Measurements from ENCODE around the gene GPR137C.

GPR137C gene

DNA sequence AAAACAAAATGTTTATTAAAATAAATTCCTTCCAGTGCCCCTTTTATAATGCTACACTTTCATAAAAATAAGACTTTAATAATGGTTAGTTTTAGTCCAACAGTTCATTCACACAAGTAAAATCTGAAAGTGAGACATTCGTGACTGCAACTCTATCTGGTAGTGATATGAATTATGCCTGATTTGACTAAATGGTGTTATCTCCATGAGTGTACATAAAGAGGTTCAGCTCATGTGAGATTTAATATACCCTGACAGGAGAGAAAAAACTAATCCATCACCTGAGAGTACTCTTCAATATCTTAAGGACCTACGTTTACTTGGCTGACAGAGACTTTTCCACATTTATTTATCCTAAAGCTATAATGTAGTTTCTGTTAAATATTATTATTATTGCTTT is 108.7 kb downstream of the GPR137C start:
- H3K36me3 ChIP-seq (ENCODE audit: insufficient read depth, low read length): peaks cover 50% of the 10 kb centered on the region
- TF ChIP-seq, protein P1, sequence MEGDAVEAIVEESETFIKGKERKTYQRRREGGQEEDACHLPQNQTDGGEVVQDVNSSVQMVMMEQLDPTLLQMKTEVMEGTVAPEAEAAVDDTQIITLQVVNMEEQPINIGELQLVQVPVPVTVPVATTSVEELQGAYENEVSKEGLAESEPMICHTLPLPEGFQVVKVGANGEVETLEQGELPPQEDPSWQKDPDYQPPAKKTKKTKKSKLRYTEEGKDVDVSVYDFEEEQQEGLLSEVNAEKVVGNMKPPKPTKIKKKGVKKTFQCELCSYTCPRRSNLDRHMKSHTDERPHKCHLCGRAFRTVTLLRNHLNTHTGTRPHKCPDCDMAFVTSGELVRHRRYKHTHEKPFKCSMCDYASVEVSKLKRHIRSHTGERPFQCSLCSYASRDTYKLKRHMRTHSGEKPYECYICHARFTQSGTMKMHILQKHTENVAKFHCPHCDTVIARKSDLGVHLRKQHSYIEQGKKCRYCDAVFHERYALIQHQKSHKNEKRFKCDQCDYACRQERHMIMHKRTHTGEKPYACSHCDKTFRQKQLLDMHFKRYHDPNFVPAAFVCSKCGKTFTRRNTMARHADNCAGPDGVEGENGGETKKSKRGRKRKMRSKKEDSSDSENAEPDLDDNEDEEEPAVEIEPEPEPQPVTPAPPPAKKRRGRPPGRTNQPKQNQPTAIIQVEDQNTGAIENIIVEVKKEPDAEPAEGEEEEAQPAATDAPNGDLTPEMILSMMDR (IDR thresholded peaks at IDR 0.05; ENCODE audit: borderline replicate concordance, extremely low read depth, low read length, poor library complexity, severe bottlenecking): no peak
- TF ChIP-seq EZH2 (IDR thresholded peaks at IDR 0.05; ENCODE audit: borderline replicate concordance, low read depth, low read length, severe bottlenecking): no peak
- H4K20me1 ChIP-seq (ENCODE audit: insufficient read depth, low read length): no peaks in the 10 kb centered on the region
- H3K4me2 ChIP-seq (ENCODE audit: insufficient read depth, low read length): no peak overlapping the region
- H3K9ac ChIP-seq (ENCODE audit: low read depth, low read length): no peak overlapping the region
- no peak overlapping the region for H2AFZ ChIP-seq (ENCODE audit: low read depth, low read length)
- H3K27ac ChIP-seq (ENCODE audit: low read length): no peak overlapping the region
- no peaks in the 10 kb centered on the region for H3K27me3 ChIP-seq (ENCODE audit: insufficient read depth, low read length, poor library complexity)
- H3K79me2 ChIP-seq (ENCODE audit: insufficient read depth, low read length): no peaks in the 10 kb centered on the region
- no peaks in the 10 kb centered on the region for H3K9me3 ChIP-seq (ENCODE audit: insufficient read depth, low read length, severe bottlenecking)
- DNase-seq: no peak
- ATAC-seq (ENCODE audit: insufficient read depth, low read depth): no peak
- no peaks in the 10 kb centered on the region for H3K4me1 ChIP-seq (ENCODE audit: insufficient read depth, low read length)
- H3K4me3 ChIP-seq (ENCODE audit: low read depth in 1 of 2, low read length in 2 of 2): no peak overlapping the region

DNA sequence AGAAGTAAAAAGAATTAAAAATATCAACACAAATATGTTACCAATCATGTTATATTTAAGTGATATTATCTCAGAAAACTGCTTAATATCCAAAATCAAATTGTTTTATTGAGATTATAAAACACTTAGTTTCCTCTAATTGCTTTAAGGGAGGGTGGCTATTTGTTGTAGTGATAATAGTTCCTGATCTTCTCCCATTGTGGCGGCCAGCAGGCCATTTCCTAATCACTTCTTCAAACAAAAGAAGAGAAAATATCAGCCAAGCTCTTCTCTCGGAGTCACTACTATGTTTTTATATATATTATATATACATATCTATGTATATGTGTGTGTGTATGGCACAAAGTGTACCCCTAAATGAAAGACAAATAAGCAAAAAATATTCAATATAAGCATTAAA is 111.2 kb downstream of the GPR137C start:
- Histone ChIP-seq H3K27me3 (ENCODE audit: insufficient read depth, low read length, poor library complexity) (no peaks in the 10 kb centered on the region), H3K4me2 (ENCODE audit: insufficient read depth, low read length) (no peak overlapping the region), H3K4me1 (ENCODE audit: insufficient read depth, low read length) (no peaks in the 10 kb centered on the region), H2AFZ (ENCODE audit: low read depth, low read length) (no peak overlapping the region), H3K79me2 (ENCODE audit: insufficient read depth, low read length) (no peaks in the 10 kb centered on the region), H3K27ac (ENCODE audit: low read length) (no peak overlapping the region), H3K9me3 (ENCODE audit: insufficient read depth, low read length, severe bottlenecking) (no peaks in the 10 kb centered on the region), H3K9ac (ENCODE audit: low read depth, low read length) (no peak overlapping the region), H4K20me1 (ENCODE audit: insufficient read depth, low read length) (no peaks in the 10 kb centered on the region), H3K36me3 (ENCODE audit: insufficient read depth, low read length) (peaks cover 45% of the 10 kb centered on the region), H3K4me3 (ENCODE audit: low read depth in 1 of 2, low read length in 2 of 2) (no peak overlapping the region)
- ATAC-seq (ENCODE audit: insufficient read depth, low read depth) (no peak), DNase-seq (no peak)
- TF ChIP-seq, protein P1 (IDR thresholded peaks at IDR 0.05; ENCODE audit: borderline replicate concordance, extremely low read depth, low read length, poor library complexity, severe bottlenecking): no peak

GRCh38 chr14:52678591-52678990 is 126.0 kb downstream of the GPR137C start:
- no peaks in the 10 kb centered on the region for H3K9me3 ChIP-seq (ENCODE audit: insufficient read depth, low read length, severe bottlenecking)
- ATAC-seq (ENCODE audit: insufficient read depth, low read depth) (peak; percentile 60; the same call in 1 of the 3 replicates), DNase-seq (no peak)
- no peak overlapping the region for H3K9ac ChIP-seq (ENCODE audit: low read depth, low read length)
- no peak overlapping the region for H2AFZ ChIP-seq (ENCODE audit: low read depth, low read length)
- peaks cover 69% of the 10 kb centered on the region for H3K36me3 ChIP-seq (ENCODE audit: insufficient read depth, low read length)
- H3K4me3 ChIP-seq (ENCODE audit: low read depth in 1 of 2, low read length in 2 of 2): no peak overlapping the region
- no peak overlapping the region for H3K27ac ChIP-seq (ENCODE audit: low read length)
- no peaks in the 10 kb centered on the region for H3K27me3 ChIP-seq (ENCODE audit: insufficient read depth, low read length, poor library complexity)
- H3K4me1 ChIP-seq (ENCODE audit: insufficient read depth, low read length): no peaks in the 10 kb centered on the region
- peaks cover 4% of the 10 kb centered on the region; the same call in 1 of the 2 replicates for H4K20me1 ChIP-seq (ENCODE audit: insufficient read depth, low read length)
- no peak for TF ChIP-seq EZH2 (IDR thresholded peaks at IDR 0.05; ENCODE audit: borderline replicate concordance, low read depth, low read length, severe bottlenecking)
- TF ChIP-seq, protein P1 (IDR thresholded peaks at IDR 0.05; ENCODE audit: borderline replicate concordance, extremely low read depth, low read length, poor library complexity, severe bottlenecking): peak; percentile 47
- no peak overlapping the region for H3K4me2 ChIP-seq (ENCODE audit: insufficient read depth, low read length)
- peaks cover 16% of the 10 kb centered on the region for H3K79me2 ChIP-seq (ENCODE audit: insufficient read depth, low read length)
